ENCODE measurements around the gene MOCS1.

Gene MOCS1

DNA sequence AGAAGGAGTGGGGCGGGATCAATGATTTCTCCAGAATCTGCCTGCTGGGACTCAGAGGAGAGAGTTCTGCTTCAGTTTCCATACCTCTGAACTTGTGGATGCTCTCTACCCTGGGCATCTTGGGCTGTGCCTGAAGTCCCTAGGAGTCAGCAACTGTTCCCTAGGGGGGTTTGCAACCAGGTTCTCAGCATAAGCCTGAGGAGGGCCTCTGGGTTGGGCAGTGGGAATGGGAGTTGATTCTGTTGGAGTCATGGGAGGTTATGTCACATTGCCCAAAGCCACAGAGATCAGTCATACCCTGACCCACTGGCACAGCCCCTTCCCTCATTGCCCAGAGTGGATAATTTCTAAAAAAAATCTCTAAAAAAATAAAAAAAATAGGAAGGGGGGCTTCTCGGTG, 47.4 kb downstream of the MOCS1 start:
- TF ChIP-seq, protein P1, sequence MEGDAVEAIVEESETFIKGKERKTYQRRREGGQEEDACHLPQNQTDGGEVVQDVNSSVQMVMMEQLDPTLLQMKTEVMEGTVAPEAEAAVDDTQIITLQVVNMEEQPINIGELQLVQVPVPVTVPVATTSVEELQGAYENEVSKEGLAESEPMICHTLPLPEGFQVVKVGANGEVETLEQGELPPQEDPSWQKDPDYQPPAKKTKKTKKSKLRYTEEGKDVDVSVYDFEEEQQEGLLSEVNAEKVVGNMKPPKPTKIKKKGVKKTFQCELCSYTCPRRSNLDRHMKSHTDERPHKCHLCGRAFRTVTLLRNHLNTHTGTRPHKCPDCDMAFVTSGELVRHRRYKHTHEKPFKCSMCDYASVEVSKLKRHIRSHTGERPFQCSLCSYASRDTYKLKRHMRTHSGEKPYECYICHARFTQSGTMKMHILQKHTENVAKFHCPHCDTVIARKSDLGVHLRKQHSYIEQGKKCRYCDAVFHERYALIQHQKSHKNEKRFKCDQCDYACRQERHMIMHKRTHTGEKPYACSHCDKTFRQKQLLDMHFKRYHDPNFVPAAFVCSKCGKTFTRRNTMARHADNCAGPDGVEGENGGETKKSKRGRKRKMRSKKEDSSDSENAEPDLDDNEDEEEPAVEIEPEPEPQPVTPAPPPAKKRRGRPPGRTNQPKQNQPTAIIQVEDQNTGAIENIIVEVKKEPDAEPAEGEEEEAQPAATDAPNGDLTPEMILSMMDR (IDR thresholded peaks at IDR 0.05; ENCODE audit: insufficient read depth, low read depth, low read length, missing control alignments), result no peak
- DNase-seq (ENCODE audit: low read depth), result no peak
- H3K4me3 ChIP-seq (ENCODE audit: low read depth, low read length), result no peak overlapping the region

- TF ChIP-seq, protein P1 (IDR thresholded peaks at IDR 0.05; ENCODE audit: insufficient read depth, low read depth, low read length, missing control alignments), result no peak
Measured at GRCh38 chr6:39885691-39886090, 48.6 kb downstream of the MOCS1 start.

DNA sequence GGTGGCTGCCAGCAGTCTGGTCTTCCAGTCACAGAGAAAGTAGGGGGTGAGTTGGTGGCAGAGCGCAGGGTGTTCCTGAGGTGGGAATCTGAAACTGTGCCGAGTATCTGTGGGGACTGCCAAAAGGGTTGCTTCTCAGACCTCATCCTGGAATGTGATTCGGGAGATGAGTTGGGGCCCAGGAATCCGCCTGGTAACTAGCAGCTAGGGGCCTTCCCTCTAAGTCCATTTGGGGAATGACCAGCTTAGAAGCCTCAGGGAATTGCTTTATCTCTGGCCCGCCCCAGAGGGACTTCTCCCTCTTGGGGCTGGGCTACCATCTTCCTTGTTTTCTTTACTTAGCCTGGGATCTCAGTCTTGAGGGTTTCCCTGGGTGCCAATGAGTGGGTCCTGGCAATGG, 49.6 kb downstream of the MOCS1 start:
- TF ChIP-seq, protein P1 (IDR thresholded peaks at IDR 0.05; ENCODE audit: insufficient read depth, low read depth, low read length, missing control alignments), result no peak
- no peak for DNase-seq (ENCODE audit: low read depth)
- no peak overlapping the region for H3K4me3 ChIP-seq (ENCODE audit: low read depth, low read length)

More at GRCh38 chr6:39885691-39886090, 48.6 kb downstream of the MOCS1 start:
- no peak overlapping the region for H3K4me3 ChIP-seq (ENCODE audit: low read depth, low read length)
- DNase-seq (ENCODE audit: low read depth), result no peak

DNA sequence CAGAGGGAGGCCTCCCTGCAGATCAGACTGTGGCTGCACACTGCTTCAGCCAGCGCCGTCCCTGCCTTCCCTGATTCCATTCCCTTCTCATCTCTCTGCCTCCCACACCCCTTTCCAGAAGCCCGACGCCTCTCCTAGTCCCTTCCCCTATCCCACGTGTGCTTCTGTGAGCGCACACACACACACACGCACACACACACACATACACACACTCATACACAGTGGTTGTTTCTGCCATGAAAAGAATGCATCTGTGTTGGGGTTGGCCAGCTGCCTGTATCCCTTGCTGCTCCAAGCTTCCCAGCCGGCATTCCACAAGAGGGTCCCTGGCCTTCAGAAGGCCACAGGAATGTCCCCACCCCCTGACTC, 51.7 kb downstream of the MOCS1 start:
- TF ChIP-seq, protein P1 (IDR thresholded peaks at IDR 0.05; ENCODE audit: insufficient read depth, low read depth, low read length, missing control alignments), result no peak
- DNase-seq (ENCODE audit: low read depth), result no peak
- no peak overlapping the region for H3K4me3 ChIP-seq (ENCODE audit: low read depth, low read length)

DNA sequence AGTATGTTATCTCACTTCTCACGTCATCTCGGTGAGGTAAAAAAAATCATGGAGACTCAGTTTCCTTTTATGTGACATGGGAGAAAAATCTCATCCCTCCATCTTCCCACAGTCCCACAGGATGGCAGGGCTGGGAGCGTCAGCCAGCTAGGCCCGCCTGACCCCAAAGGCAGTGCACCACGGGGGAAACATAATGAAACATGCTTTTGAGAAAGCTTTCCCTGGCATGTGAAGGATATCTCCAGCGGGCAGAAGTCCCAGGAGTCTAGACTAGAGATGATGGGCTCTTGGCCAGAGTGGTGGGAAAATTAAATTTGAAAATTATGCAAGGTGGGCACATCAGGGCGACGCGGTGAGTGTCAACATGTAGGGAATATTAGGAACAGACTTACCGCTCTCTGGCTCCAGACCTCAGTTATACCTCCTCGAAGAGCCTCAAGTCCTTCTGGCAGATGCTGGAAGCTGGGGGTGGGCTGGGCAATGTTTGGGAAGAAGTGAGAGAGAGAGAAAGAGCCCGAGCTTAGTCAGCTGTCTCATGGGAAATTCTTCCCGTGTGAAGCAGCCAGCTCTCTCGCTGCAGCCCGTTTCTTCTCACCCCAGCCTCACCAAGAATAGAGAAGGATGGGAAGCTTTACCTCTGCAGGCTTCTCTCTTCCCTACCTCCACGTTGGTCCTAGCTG, 52.3 kb downstream of the MOCS1 start:
- DNase-seq (ENCODE audit: low read depth), result no peak
- H3K4me3 ChIP-seq (ENCODE audit: low read depth, low read length), result no peak overlapping the region
- TF ChIP-seq, protein P1 (IDR thresholded peaks at IDR 0.05; ENCODE audit: insufficient read depth, low read depth, low read length, missing control alignments), result no peak

DNA sequence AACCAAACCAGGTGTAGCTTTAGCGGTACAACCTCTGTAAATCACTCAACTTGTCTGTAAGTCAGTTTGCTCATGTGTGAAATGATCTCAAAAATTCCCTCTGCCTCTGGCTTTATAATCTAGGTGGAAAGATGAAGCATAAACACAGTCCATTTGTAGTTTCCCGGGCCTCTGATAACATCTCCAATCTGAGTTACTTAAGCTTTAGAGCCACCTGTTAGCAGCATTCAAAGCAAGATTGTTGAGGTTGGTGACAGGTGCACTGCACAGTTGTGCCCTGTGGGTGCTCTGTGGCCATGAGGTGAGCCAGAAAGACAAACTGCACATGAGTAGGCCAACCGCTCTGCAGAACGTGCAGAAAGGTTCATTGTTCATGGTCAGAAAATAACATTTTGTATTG, 53.7 kb downstream of the MOCS1 start:
- no peak overlapping the region for H3K4me3 ChIP-seq (ENCODE audit: low read depth, low read length)
- TF ChIP-seq, protein P1 (IDR thresholded peaks at IDR 0.05; ENCODE audit: insufficient read depth, low read depth, low read length, missing control alignments), result no peak
- no peak for DNase-seq (ENCODE audit: low read depth)

DNA sequence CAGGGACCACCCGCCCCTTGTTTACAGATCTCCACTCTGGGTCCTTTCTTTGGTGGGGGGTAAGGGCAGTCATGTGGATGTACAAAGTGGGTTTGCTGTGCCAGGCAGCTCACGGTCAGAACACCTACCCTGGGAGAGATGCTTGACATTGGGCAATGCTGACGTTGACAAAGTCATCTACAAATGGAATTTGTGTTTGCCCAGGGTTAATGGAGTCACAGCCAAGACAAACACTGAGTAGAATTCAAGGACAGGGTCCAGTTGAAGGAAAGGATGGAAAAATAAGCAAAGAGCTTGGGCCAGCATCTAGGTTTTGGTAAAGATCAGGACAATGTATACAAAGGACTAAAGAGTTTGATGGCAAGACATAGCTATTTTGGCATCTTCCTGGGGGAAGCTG, 54.7 kb downstream of the MOCS1 start:
- no peak for DNase-seq (ENCODE audit: low read depth)
- no peak overlapping the region for H3K4me3 ChIP-seq (ENCODE audit: low read depth, low read length)
- TF ChIP-seq, protein P1 (IDR thresholded peaks at IDR 0.05; ENCODE audit: insufficient read depth, low read depth, low read length, missing control alignments), result no peak
